Gastroesophageal sphincter (tissue), 4 donors: ENCODE results near the gene LSAMP. TPM values are rescaled to one million over a fixed set of nuclear protein-coding genes. Genes with fewer than 3 reads are reported as not detected.

Source experiments
- ATAC-seq: fragments of 150-250 bp; one replicate; pipeline ENCODE4 v1.9.1; 2016; ENCODE audit warnings: mild to moderate bottlenecking, moderate library complexity
- H3K27ac ChIP-seq, 4 donors: fragments of 200-600 bp; sonication (generic) in 3 of 4; 1 replicate in 3 of 4; 2 replicates in 1 of 4; pipeline ENCODE4 v1.5.1; 2016 to 2019
- H3K27me3 ChIP-seq: fragments of 200-600 bp; sonication (generic); one replicate; pipeline ENCODE4 v1.5.1; 2019
- H3K36me3 ChIP-seq, 2 donors: fragments of 200-600 bp; sonication (generic); one replicate each; pipeline ENCODE4 v1.5.1; 2019; ENCODE audit warnings: control low read depth in 1 of 2
- H3K4me1 ChIP-seq, 3 donors: fragments of 200-600 bp; sonication (generic); 1 replicate in 2 of 3; 2 replicates in 1 of 3; pipeline ENCODE4 v1.5.1; 2016 to 2019; ENCODE audit warnings: control low read depth in 2 of 3
- H3K4me3 ChIP-seq, 2 donors: fragments of 200-600 bp; sonication (generic); one replicate each; pipeline ENCODE4 v1.5.1; 2019; ENCODE audit warnings: mild to moderate bottlenecking in 1 of 2, moderate library complexity in 1 of 2
- H3K9me3 ChIP-seq, 3 donors: fragments of 200-600 bp; sonication (generic); one replicate each; pipeline ENCODE4 v1.5.1; 2017 to 2019; ENCODE audit warnings: control low read depth in 2 of 3
- CTCF ChIP-seq, 4 experiments: fragments of 200-600 bp in 2 of 4; fragments of 450-650 bp in 2 of 4; sonication (generic) in 1 of 4; IDR thresholded peaks; one replicate each; pipeline ENCODE4 v1.5.1; 2017 to 2019; ENCODE audit warnings: antibody characterized with exemption in 4 of 4, mild to moderate bottlenecking in 2 of 4, moderate library complexity in 2 of 4
- EP300 ChIP-seq: sonication (generic); formaldehyde crosslinking; IDR thresholded peaks from one replicate; pipeline ENCODE4 v1.6.1; 2017; ENCODE audit warnings: antibody characterized with exemption, mild to moderate bottlenecking
- POLR2A ChIP-seq, 2 donors: fragments of 450-650 bp; IDR thresholded peaks; one replicate each; pipeline ENCODE4 v1.6.1; 2017; ENCODE audit warnings: antibody characterized with exemption in 2 of 2, mild to moderate bottlenecking in 2 of 2, moderate library complexity in 1 of 2
- POLR2AphosphoS5 ChIP-seq: sonication (generic); formaldehyde crosslinking; IDR thresholded peaks from one replicate; pipeline ENCODE4 v1.6.1; 2017; ENCODE audit warnings: antibody characterized with exemption
- WGBS, 2 donors: methylation state at CpG; one replicate each; pipeline ENCODE4 v1.1.5; 2018; ENCODE audit warnings: low coverage in 1 of 2; 5-methylcytosine and 5-hydroxymethylcytosine counted together
- total RNA-seq, 4 donors: library from RNA; depleted of rRNA; stranded (reverse); fragments of >200 nt; gene quantifications; one replicate each; pipeline ENCODE4 v1.1.0, GENCODE V29; 2016

Gene LSAMP
- 1 to 10 TPM; 1.5 to 9.3 (median 3.6) TPM for total RNA-seq

GRCh38 chr3:116445311-116445841, at the start of gene LSAMP:
Gene LSAMP, minus strand, starts transcription at chr3:116445487.
- no peaks in the 10 kb centered on the region for H3K4me1 ChIP-seq
- H3K27ac ChIP-seq, result no peak within 1 kb of the TSS
- H3K36me3 ChIP-seq, result no peaks in the 10 kb centered on the region
- 2% methylated on average over 9 of the region's 15 CpGs; no CpG with 5 or more reads in 1 of the 2 donors for WGBS, 2 donors
- peak within 1 kb of the TSS; percentile 4 to 42 for H3K4me3 ChIP-seq
- ATAC-seq, result peak; percentile 34
- TF ChIP-seq POLR2A (IDR thresholded peaks at IDR 0.05) (no peak), EP300 (no peak), CTCF (IDR thresholded peaks at IDR 0.05) (no peak), POLR2AphosphoS5 (no peak)
- peaks cover 16% of the 10 kb centered on the region for H3K27me3 ChIP-seq
- no peaks in the 10 kb centered on the region for H3K9me3 ChIP-seq

DNA sequence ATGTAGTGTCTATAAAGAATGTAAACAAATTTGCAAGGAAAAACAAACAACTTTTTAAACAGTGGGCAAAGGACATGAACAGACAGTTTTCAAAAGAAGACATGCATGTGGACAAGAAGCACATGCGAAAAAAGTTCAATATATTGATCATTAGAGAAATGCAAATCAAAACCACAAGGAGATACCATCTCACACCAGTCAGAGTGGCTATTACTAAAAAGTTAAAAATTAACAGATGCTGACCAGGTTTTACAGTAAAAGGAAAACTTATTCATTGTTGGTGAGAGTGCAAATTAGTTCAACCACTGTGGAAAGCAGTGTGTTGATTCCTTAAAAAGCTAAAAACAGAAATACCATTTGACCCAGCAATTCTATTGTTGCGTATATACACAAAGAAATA, 47.1 kb upstream of the LSAMP start:
- Histone ChIP-seq H3K36me3 (no peaks in the 10 kb centered on the region), H3K27ac (no peak overlapping the region), H3K27me3 (no peaks in the 10 kb centered on the region), H3K4me1 (no peaks in the 10 kb centered on the region), H3K4me3 (no peak overlapping the region), H3K9me3 (peaks cover 0 to 10% (median 0%) of the 10 kb centered on the region in 3 donors)
- no peak for ATAC-seq
- TF ChIP-seq POLR2AphosphoS5 (no peak), EP300 (no peak), POLR2A (IDR thresholded peaks at IDR 0.05) (no peak), CTCF (IDR thresholded peaks at IDR 0.05) (no peak)
- 83 to 91% methylated on average over 2 of the region's 2 CpGs for WGBS, 2 donors

DNA sequence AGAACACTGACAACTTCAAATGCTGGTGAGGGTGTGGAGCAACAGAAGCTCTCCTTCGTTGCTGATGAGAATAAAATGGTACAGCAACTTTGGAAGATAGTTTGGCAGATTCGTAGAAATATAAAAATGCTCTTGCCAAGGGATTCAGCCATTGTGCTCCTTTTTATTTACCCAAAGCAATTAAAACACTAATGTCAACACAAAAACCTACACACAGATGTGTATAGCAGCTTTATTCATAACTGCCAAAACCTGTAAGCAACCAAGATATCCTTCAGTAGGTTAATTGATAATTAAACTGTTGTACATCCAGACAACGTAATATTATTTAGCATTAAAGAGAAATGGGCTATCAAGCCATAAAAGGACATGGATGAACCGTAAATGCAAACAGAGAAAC, 37.8 kb upstream of the LSAMP start:
- no peak for TF ChIP-seq CTCF (IDR thresholded peaks at IDR 0.05)
- TF ChIP-seq POLR2AphosphoS5, result no peak
- TF ChIP-seq POLR2A (IDR thresholded peaks at IDR 0.05), result no peak
- TF ChIP-seq EP300, result no peak
- H3K27ac ChIP-seq, result no peak overlapping the region
- ATAC-seq, result no peak
- 63 to 74% methylated on average over 4 of the region's 4 CpGs for WGBS, 2 donors
- H3K9me3 ChIP-seq, result peaks cover 0 to 15% (median 0%) of the 10 kb centered on the region in 3 donors
- no peaks in the 10 kb centered on the region for H3K36me3 ChIP-seq
- no peaks in the 10 kb centered on the region for H3K4me1 ChIP-seq
- H3K27me3 ChIP-seq, result no peaks in the 10 kb centered on the region
- H3K4me3 ChIP-seq, result no peak overlapping the region

DNA sequence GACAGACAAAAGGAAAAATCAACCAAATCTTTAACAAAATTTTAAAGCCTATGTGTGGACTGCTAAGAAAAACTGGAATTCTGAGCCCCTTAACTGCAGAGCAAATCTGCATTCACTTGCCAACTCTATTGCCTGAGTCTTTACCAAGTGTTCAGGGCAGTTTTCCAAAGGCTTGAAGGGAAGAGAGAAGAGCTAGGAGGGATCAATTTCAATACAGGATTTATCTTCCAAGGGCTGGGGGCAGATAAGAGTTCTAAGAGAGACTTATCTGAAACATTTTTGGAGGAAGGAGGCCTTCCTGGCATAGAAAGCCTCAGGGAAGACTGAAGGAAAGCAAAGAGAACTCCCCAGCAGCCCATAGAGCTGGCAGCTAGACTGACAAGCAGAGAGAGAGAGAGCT, 31.4 kb upstream of the LSAMP start:
- Histone ChIP-seq H3K27ac (no peak overlapping the region), H3K9me3 (peaks cover 0 to 15% (median 0%) of the 10 kb centered on the region in 3 donors), H3K4me1 (no peaks in the 10 kb centered on the region), H3K4me3 (no peak overlapping the region), H3K27me3 (peaks cover 3% of the 10 kb centered on the region), H3K36me3 (no peaks in the 10 kb centered on the region)
- TF ChIP-seq POLR2A (IDR thresholded peaks at IDR 0.05) (no peak), POLR2AphosphoS5 (no peak), CTCF (IDR thresholded peaks at IDR 0.05) (no peak), EP300 (no peak)
- ATAC-seq, result no peak

- Histone ChIP-seq H3K27me3 (peaks cover 3% of the 10 kb centered on the region), H3K36me3 (no peaks in the 10 kb centered on the region), H3K9me3 (peaks cover 0 to 9% (median 0%) of the 10 kb centered on the region in 3 donors), H3K27ac (no peak overlapping the region), H3K4me1 (no peaks in the 10 kb centered on the region), H3K4me3 (no peak overlapping the region)
- no peak for ATAC-seq
- no peak for TF ChIP-seq POLR2AphosphoS5
- TF ChIP-seq EP300, result no peak
- no peak for TF ChIP-seq POLR2A (IDR thresholded peaks at IDR 0.05)
- TF ChIP-seq CTCF (IDR thresholded peaks at IDR 0.05), result no peak
Measured at GRCh38 chr3:116474801-116475200, 29.5 kb upstream of the LSAMP start.
